ENCODE data around the gene KIFBP.
"Not testable (repeated sequence)": the region's sequence is repeated elsewhere in the genome, so short reads cannot be mapped to it uniquely, and the experiment has no call there.

KIFBP gene

GRCh38 chr10:69022611-69023010 lies 34.0 kb downstream of the KIFBP start:
- no peak overlapping the region for H3K4me3 ChIP-seq (ENCODE audit: low read depth, low read length)
- TF ChIP-seq, protein P1, sequence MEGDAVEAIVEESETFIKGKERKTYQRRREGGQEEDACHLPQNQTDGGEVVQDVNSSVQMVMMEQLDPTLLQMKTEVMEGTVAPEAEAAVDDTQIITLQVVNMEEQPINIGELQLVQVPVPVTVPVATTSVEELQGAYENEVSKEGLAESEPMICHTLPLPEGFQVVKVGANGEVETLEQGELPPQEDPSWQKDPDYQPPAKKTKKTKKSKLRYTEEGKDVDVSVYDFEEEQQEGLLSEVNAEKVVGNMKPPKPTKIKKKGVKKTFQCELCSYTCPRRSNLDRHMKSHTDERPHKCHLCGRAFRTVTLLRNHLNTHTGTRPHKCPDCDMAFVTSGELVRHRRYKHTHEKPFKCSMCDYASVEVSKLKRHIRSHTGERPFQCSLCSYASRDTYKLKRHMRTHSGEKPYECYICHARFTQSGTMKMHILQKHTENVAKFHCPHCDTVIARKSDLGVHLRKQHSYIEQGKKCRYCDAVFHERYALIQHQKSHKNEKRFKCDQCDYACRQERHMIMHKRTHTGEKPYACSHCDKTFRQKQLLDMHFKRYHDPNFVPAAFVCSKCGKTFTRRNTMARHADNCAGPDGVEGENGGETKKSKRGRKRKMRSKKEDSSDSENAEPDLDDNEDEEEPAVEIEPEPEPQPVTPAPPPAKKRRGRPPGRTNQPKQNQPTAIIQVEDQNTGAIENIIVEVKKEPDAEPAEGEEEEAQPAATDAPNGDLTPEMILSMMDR (IDR thresholded peaks at IDR 0.05; ENCODE audit: low read depth, low read length) = no peak

- TF ChIP-seq, protein P1 (IDR thresholded peaks at IDR 0.05; ENCODE audit: low read depth, low read length) = no peak
- H3K4me3 ChIP-seq (ENCODE audit: low read depth, low read length) = no peak overlapping the region
Observed at GRCh38 chr10:69025370-69025896, 36.8 kb downstream of the KIFBP start.

- H3K4me3 ChIP-seq (ENCODE audit: low read depth, low read length) = no peak overlapping the region
- TF ChIP-seq, protein P1 (IDR thresholded peaks at IDR 0.05; ENCODE audit: low read depth, low read length) = no peak
Observed at GRCh38 chr10:69033256-69033655, 44.7 kb downstream of the KIFBP start.

DNA sequence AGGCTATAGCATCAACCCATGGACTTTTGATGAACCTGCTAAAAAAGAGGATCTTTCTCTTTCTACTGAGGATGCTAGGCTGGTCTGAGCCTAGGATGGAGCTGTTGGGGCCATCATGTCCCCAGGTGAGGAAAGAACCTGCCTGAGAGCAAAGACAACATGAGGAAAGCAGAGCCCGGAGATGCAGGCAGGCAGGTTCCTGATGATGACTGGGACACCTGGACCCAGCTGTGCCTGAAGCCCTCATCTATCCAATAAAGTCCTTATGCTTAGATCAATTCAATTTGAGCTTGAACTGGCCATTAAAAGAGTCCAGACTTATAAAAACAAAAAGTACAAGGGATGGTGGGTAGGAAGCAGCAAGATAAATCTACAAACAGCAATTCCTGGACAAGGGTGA lies 48.9 kb downstream of the KIFBP start:
- no peak overlapping the region for H3K4me3 ChIP-seq (ENCODE audit: low read depth, low read length)
- TF ChIP-seq, protein P1 (IDR thresholded peaks at IDR 0.05; ENCODE audit: low read depth, low read length) = no peak

GRCh38 chr10:69040904-69041303 lies 52.3 kb downstream of the KIFBP start:
- not testable (repeated sequence) for H3K4me3 ChIP-seq (ENCODE audit: low read depth, low read length)

- H3K4me3 ChIP-seq (ENCODE audit: low read depth, low read length) = no peak overlapping the region
- TF ChIP-seq, protein P1 (IDR thresholded peaks at IDR 0.05; ENCODE audit: low read depth, low read length) = no peak
Observed at GRCh38 chr10:69042417-69042816, 53.8 kb downstream of the KIFBP start.

DNA sequence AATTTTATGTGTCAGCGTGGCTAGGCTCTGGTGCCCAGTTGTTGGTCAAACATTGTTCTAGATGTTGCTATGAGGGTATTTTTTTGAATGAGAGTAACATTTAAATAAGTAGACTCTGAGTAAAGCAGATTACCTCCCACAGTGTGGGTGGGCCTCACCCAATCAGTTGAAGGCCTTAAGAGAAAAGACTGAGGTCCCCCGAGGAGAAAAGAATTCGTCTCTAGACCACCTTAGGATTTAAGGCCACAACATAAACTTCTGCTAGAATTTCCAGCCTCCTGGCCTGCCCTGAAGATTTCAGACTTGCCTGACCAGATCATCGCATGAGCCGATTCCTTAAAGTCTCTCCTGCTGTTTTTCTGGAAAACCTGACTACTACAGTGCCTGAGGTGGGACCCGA lies 54.2 kb downstream of the KIFBP start:
- no peak overlapping the region for H3K4me3 ChIP-seq (ENCODE audit: low read depth, low read length)
- TF ChIP-seq, protein P1 (IDR thresholded peaks at IDR 0.05; ENCODE audit: low read depth, low read length) = no peak

DNA sequence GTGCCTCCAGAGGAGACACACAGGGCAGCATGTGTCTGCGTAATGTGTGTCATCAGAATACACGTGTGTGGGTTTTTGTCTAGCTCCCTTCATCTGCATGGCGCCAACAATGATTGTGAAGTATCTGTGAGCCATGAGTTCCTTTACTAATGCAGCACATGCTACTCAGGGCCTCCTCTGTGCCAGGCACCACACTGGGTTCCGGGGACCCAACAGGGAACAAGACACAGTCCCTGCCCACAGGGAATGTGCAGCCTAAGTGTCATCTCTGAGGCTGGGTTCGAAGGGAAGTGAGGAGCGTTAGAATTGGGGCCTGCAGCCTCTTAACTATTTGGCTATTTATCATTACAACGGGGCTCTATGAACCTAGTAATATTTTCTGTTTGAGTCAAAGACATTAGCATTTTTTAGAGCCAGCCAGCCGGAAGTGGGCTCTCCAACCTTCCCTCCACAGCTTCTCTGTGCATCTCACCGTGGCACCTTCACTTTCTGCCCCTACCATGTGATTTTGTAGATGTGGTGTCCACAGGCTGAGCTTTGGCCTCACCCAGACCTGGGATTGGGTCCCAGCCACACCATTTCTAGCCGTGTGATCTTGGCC lies 55.4 kb downstream of the KIFBP start:
- TF ChIP-seq, protein P1 (IDR thresholded peaks at IDR 0.05; ENCODE audit: low read depth, low read length) = no peak
- H3K4me3 ChIP-seq (ENCODE audit: low read depth, low read length) = no peak overlapping the region

All from WI38 (cell line).